Activated gamma-delta T cell treated with anti-CD3 and anti-CD28 coated beads, Interleukin-2, amount 50 U/mL, for 16 hours (primary cell): ENCODE data around the gene HLCS.

Experiments used
- DNase-seq: peaks from one replicate; pipeline ENCODE4 v3.0.0-alpha.2; 2020; ENCODE audit warnings: low read depth

The HLCS gene

DNA sequence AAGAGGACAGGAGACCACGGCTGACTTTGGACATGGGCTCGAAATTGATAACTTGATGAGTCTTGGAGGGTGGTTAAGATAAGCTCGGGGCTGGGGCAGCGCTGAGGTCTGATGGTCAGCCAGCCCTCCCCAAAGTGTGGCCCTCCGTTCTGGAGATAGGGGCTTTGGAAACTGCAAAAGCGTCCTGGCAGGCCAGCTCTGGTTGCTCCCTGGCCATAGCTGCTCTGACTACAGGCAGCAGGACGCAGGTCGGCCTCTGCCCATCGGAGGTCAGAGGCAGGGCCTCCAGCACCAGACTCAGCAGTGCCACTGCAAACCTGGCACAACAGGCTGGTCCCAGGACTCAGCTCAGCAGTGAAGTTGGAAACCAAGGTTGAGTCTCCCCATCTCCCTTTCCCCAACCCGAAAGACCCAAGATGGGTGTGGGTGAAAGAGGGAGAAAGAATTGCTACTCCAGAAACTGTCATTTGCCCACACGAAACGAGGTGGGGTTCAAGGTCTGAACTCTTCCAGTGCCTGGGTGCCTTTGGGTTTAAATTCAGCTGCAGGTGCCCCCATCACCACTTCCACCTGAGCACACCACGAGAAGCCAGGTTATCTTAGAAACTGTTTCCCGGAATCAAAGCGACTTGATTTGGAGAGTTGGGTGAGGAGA, 262.7 kb downstream of the HLCS start:
- no peak for DNase-seq

DNA sequence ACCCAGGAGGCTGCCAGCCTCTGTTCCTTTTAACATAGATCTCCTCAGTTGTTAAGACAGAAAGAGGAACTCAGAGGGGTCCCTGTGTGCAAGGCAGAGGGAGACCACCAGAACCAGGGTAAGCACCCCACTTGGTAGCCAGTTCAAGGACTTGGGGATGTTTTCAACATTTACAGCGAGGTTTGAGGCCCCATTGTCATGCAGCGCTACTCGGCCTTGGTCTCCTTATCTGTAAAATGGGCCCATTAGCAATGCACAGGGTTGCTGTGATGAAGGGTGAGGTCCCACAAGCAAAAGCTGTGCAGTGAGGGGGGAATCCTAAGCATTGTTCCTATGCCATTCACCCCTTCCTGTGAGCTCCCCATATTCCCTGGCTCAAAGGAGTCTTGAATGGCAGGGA, 263.3 kb downstream of the HLCS start:
- no peak for DNase-seq

DNA sequence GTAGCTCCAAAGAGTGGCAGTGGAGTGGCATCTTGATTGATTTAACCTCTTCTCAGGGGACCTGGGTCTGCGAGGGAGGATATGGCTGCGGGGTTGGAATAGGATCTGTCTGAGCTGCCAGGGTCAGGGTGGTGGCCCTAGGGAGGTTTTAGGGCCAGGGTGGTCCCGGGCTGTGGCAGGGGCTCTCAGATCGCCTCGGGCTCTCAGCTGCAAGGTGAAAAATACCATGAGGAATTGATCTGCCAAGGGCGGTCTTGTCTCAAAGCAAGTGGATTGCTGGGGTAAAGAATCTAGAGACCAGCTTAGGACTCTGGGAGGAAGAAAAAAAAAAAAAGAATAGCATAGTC, 263.9 kb downstream of the HLCS start:
- no peak for DNase-seq

DNA sequence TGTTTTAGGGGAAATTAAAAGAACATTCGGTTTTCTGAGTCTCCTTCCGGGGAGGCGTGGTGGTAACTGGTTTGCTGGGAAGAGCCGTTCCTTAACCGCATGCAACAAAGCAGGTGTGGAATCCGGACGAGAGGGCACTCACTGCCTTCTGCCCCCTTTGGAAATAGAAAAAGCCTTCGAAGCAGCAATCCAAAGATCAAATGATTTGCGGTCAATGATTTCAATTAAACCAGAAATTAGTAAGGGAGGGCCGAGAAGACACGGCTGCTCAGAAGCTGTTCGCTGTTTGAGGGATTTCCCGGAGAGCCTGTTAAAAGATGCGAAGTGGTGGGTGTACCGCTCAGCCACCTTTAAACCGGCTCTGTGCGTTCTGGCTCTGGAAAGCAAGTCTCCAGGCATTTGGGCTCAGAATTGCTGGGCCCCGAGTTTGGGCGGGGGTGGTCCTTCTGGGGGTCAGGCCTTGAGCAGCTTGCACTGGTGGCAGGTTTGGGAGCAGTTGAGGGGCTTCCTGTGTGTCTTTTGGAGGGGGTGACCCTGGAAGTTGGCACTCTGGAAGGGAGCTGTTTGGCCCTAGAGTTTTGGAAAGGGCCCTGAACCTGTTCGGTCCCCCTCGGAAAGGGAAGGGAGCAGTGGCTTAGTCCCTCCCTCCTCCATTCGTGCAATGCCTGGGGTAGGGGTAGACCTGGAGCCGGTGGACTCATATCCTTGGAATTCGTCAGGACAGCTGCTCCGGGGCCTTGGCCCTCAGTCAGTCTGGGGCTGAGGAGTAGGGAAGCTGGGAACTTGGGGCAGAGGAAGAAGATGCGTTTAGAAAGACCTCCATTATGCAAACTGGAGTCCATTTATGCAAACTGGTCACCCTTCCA, 264.5 kb downstream of the HLCS start:
- no peak for DNase-seq

DNA sequence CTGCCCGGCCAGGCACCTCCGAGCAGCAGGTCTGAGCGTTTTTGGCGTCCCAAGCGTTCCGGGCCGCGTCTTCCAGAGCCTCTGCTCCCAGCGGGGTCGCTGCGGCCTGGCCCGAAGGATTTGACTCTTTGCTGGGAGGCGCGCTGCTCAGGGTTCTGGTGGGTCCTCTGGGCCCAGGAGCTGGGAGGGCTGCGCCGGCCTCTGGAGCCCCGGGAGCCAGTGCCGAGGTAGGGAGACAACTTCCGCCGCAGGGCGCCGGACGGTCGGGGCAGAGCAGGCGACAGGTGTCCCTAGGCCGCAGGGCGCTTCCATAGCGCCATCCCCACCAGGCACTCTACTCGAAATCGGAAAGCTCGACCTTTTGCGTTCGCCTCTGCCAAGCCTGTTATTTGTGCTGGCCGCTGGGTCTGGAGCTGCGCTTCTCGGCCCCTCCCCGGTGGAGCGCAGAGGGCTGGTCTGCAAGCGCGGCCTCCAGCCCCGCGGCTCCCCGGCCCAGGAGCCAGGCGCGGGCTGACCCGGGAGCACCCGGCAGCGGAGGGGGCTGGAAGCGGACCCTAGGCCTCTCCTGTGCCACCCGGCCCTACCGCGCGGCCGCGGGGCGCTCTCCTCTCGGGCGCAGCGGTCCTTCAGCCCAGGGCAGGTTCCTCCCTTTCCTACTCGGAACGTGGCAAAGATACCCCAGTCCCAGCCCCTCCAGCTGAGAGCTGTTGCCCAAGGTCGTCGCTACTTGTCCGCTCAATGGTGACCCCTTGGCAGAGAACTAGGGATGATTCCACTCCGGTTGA, 265.3 kb downstream of the HLCS start:
- DNase-seq, result no peak
